ENCODE data around the gene LARP6.
"Not testable (repeated sequence)": the region's sequence is repeated elsewhere in the genome, so short reads cannot be mapped to it uniquely, and the experiment has no call there.

LARP6 gene

GRCh38 chr15:70859322-70859908 lies 5.5 kb upstream of the LARP6 start:
- in situ Hi-C loops (cut with MboI; ENCODE audit: low sequenced_read_pairs), result no loop called here

DNA sequence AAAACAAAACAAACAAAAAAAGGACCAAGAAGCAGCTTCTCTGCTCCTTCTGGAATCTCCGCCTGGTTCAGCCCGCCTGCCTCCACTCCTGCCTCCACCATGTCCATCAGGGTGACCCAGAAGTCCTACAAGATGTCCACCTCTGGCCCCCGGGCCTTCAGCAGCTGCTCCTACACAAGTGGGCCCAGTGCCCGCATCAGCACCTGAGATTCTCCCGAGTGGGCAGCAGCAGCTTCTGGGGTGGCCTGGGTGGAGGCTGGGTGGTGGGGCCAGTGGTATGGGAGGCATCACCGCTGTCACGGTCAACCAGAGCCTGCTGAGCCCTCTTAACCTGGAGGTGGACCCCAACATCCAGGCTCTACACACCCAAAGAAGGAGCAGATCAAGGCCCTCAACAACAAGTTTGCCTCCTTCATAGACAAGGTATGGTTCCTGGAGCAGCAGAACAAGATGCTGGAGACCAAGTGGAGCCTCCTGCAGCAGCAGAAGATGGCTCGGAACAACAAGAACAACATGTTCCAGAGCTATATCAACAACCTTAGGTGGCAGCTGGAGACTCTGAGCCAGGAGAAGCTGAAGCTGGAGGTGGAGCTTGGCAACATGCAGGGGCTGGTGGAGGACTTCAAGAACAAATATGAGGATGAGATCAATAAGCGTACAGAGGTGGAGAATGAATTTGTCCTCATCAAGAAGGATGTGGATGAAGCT lies 4.8 kb upstream of the LARP6 start:
- in situ Hi-C loops (cut with MboI; ENCODE audit: low sequenced_read_pairs), result not testable (repeated sequence)

GRCh38 chr15:70857562-70858285 lies 3.8 kb upstream of the LARP6 start:
- in situ Hi-C loops (cut with MboI; ENCODE audit: low sequenced_read_pairs), result no loop called here

GRCh38 chr15:70856884-70857561 lies 3.1 kb upstream of the LARP6 start:
- in situ Hi-C loops (cut with MboI; ENCODE audit: low sequenced_read_pairs), result no loop called here

GRCh38 chr15:70856177-70856883 lies 2.4 kb upstream of the LARP6 start:
- in situ Hi-C loops (cut with MboI; ENCODE audit: low sequenced_read_pairs), result no loop called here

- in situ Hi-C loops (cut with MboI; ENCODE audit: low sequenced_read_pairs), result no loop called here
Measured at GRCh38 chr15:70855764-70856163, 1.8 kb upstream of the LARP6 start.

DNA sequence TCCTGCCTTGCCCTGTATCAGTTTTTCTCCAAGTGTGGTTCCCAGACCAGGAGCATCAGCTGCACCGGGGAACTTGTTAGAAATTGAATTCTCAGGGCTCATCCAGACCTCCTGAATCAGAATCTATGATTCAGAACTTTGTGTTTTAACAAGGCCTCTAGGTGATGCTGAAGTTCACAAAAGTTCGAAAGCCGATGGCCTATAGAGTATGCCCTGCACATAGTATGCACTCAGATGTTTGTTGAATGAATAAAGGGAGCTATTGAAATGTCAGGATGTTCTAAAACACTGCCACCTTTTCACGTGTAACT lies 664 bp upstream of the LARP6 start:
- in situ Hi-C loops (cut with MboI; ENCODE audit: low sequenced_read_pairs), result no loop called here

DNA sequence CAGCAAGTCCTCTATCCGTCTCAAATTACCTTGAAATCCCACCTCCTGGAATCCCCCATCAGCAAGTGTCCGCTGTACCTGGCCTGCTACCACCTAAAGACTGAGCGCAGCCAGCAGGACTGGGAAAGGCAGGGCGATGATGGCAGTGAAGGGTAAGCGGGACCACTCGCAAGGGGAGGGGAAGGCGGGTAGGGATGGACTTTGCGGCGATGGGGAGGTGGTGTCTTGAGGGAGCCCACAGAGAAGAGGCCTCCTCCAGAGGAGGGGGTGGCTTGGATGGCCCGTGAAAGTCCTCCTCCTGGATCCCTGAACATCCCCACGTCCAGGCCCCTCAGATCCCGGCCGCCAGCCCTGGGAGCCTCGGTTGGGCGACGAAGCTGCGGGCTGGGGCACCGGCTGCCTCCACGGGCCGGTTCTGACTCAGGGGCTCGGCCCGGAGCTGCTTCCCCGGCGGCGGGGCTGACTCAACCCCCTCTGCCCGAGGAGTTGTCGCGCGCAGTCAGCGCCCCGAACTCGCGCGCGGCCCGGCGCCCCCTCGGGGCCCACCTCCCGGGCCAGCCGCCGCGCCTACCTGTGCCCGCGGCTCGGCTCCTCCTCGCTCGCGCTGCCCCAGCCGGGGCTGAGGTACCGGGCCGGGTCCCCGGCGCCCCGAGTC lies 512 bp downstream of the LARP6 start:
- in situ Hi-C loops (cut with MboI; ENCODE audit: low sequenced_read_pairs), result no loop called here

- in situ Hi-C loops (cut with MboI; ENCODE audit: low sequenced_read_pairs), result no loop called here
Measured at GRCh38 chr15:70852501-70853317, 1.2 kb downstream of the LARP6 start.

DNA sequence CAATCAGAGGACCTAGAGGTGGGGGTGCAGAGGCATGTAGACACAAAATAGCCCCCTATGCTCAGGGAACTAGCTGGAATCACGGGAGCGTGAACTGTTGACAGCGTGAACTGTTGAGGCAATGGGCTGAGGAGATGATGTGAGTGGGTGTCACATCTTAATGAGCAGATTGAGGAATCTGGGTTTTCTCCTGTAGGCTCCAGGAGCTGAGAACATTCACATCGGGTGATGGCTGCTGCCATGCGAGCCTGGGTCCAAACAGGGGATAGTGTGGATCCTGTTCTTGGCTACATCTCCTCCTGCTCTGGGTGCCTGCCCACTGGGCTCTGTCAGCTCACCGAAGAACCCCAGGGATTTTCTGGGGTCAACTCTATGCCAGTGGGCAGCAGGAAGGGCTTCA lies 2.1 kb downstream of the LARP6 start:
- in situ Hi-C loops (cut with MboI; ENCODE audit: low sequenced_read_pairs), result no loop called here

- in situ Hi-C loops (cut with MboI; ENCODE audit: low sequenced_read_pairs), result no loop called here
Measured at GRCh38 chr15:70845602-70846360, 8.2 kb downstream of the LARP6 start.

DNA sequence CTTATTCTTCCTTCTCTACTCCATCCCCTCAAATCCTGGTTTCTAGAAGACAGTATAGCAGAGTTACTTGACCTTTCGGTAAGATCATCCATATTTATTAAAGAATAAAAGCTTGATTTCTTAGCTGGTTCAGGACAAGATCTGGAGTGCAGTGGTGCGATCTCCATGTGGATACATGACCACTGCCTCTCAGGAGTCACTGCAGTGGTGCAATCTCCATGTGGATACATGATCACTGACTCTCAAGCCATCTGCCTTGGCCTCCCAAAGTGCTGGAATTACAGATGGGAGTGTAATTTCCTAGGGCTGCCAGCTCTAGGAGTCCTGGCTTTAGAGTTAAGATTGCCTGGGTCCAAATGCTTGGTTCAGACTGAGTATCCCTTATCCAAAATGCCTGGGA lies 16.5 kb downstream of the LARP6 start:
- in situ Hi-C loops (cut with MboI; ENCODE audit: low sequenced_read_pairs), result no loop called here

GRCh38 chr15:70835841-70836240 lies 18.1 kb downstream of the LARP6 start:
- in situ Hi-C loops (cut with MboI; ENCODE audit: low sequenced_read_pairs), result no loop called here

- in situ Hi-C loops (cut with MboI; ENCODE audit: low sequenced_read_pairs), result no loop called here
Measured at GRCh38 chr15:70835415-70835814, 18.5 kb downstream of the LARP6 start.

- in situ Hi-C loops (cut with MboI; ENCODE audit: low sequenced_read_pairs), result no loop called here
Measured at GRCh38 chr15:70834999-70835398, 19.0 kb downstream of the LARP6 start.

DNA sequence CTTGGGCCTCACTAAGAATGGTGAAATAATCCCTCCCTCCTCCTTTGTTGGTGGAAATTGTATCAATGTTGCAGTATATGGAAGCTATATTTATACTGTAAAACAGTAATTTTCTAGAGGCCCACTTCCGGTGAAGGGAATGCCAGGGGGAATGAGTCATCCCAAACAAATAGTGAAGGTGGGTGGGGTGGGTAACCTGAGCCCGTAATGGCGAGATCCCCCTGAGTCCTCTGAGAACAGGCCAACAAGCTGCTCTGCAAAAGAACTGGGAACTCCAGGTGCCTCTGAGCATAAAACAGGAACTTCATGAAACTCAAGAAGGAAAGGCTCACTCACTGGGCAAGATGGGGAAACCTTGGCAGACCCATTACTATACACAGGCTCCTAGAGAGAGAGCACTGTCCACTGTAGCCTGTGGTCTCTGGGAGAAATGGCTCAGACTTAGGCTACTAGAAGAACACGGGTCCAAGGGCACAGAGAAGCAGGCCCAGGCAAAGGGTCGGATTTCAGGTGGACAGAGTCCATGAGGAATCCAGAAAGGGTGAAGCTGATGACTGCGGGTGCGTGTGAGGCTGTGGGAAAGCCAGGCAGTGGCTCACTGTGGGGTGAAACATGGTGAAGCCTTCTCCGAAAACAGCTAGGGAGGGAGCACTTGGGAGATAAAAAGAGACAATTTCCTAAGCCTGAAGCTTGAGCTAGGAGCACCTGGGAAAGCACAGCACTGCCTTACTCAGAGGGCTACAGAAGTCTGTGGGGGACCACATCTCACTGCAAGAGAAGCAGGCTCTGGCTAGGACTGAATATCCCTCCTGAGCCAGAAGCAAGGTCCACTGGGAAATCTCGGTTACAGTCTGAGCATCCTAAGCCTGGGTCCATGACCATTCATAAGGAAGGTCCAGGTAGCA lies 19.8 kb downstream of the LARP6 start:
- in situ Hi-C loops (cut with MboI; ENCODE audit: low sequenced_read_pairs), result no loop called here

DNA sequence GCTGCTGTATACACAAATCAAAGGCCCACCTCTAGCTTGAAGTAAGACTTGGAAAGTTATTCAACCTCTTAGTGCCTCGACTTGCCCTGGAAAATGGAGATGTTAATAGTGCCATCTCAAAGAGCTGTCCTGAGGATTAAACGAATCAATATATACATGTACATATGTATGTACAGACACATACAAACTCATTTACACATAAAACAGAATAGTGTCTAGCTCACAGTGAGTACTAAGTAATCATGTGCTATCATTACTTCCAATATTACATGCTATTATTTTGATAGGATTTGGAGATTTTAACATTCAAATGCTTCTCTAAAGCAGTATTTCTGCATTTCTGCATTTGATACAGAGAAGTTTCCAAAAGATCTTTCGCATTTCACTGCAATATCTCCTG lies 20.5 kb downstream of the LARP6 start:
- in situ Hi-C loops (cut with MboI; ENCODE audit: low sequenced_read_pairs), result no loop called here

DNA sequence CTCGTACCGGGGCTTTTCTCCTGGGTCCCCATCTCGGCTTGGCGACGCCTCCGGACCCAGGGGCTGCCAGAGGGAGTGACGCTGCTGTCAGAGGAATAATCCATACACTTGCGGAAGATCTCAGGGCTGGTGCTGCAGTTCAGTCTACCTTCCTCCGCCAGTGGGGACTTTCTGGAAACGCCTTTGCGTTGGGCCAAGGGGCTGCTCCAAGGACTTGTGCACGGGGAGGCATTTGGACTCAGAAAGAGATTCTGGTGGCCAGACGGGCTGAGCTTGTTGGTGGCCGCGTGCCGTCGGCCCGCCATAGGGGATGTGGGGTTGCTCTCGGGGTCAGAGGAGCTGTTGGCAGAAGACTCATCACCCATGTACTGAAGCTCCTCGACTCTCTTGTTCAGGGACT lies 21.8 kb downstream of the LARP6 start:
- in situ Hi-C loops (cut with MboI; ENCODE audit: low sequenced_read_pairs), result no loop called here
